IPS-20b (cell line): ENCODE measurements around the gene OTUD3.

Experiments used
- H3K27ac ChIP-seq: one replicate; pipeline ENCODE4 v1.5.1; 2013; ENCODE audit warnings: low read length
- H3K27me3 ChIP-seq: 2 replicates; pipeline ENCODE4 v1.6.1; 2013; ENCODE audit warnings: mild to moderate bottlenecking, low read length, inconsistent platforms; ENCODE audit not compliant: insufficient read depth
- H3K36me3 ChIP-seq: 2 replicates; pipeline ENCODE4 v1.6.1; 2013; ENCODE audit warnings: low read depth, mild to moderate bottlenecking, inconsistent platforms, low read length, moderate library complexity; ENCODE audit not compliant: insufficient read depth
- H3K4me1 ChIP-seq: 2 replicates; pipeline ENCODE4 v1.6.1; 2013; ENCODE audit warnings: mild to moderate bottlenecking, control low read depth, inconsistent platforms, low read length, moderate library complexity; ENCODE audit not compliant: insufficient read depth
- H3K4me3 ChIP-seq: 2 replicates; pipeline ENCODE4 v1.5.1; 2013; ENCODE audit warnings: mild to moderate bottlenecking, low read length, inconsistent platforms
- H3K9ac ChIP-seq: 2 replicates; pipeline ENCODE4 v1.6.1; 2013; ENCODE audit warnings: low read depth, mild to moderate bottlenecking, inconsistent platforms, low read length, moderate library complexity
- H3K9me3 ChIP-seq: 2 replicates; pipeline ENCODE4 v1.6.1; 2013; ENCODE audit warnings: mild to moderate bottlenecking, low read depth, low read length, inconsistent platforms; ENCODE audit not compliant: insufficient read depth

OTUD3 gene

DNA sequence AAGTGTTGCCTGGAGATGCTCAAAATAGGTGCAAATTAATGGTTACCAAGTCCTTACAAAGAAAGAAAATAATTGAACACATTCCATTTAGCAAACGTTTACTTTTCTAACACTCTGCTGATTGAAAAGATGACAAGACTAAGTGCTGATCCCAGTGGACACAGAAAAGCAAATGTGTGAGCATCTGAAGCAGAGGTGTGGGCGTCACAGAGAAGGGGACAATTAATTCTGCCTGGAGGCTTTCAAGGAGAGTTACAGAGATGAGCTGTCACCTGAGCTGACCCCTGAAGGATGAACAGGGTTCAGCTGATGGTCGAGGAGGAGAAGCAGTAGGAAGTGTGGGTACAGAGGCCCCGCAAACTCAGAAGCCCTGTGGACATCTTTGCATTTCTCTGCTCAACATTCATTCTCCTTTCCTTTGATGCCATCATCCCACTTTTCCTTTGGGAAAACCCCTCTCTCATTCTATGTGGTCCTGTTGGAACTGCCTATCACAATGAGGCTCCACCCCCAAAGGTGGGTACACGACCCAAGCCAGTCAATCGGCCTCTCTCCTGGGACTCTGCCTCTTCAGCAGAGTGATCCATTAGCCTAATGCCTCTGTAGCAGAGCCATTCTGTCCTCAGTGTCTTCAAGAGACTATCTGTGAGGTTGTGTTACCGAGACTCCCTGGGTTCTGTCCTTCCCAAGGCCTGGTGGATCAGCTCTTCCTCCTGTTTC, 58.5 kb downstream of the OTUD3 start:
- Histone ChIP-seq H3K9me3 (no peaks in the 10 kb centered on the region), H3K36me3 (no peaks in the 10 kb centered on the region), H3K4me1 (no peaks in the 10 kb centered on the region), H3K9ac (no peak overlapping the region), H3K27ac (no peak overlapping the region), H3K27me3 (no peaks in the 10 kb centered on the region), H3K4me3 (no peak overlapping the region)

DNA sequence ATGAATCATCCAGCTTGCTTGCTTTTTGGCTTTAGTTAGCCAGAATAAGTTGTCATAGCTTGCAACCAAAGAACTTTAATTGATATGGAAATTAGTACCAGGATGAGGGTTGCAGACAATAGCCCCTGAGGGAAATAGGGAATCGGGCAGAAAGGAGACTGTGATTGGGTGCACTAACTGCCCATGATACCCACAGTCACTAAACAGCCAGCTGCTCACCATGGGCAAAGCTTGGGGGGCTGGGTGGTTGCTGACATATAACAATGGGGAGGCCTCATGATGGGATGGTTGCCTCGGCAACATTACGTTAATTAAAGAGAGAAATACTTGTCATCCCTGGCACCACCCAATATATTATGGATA, 59.0 kb downstream of the OTUD3 start:
- Histone ChIP-seq H3K27me3 (no peaks in the 10 kb centered on the region), H3K4me1 (no peaks in the 10 kb centered on the region), H3K9me3 (no peaks in the 10 kb centered on the region), H3K36me3 (no peaks in the 10 kb centered on the region), H3K9ac (no peak overlapping the region), H3K4me3 (no peak overlapping the region), H3K27ac (no peak overlapping the region)

DNA sequence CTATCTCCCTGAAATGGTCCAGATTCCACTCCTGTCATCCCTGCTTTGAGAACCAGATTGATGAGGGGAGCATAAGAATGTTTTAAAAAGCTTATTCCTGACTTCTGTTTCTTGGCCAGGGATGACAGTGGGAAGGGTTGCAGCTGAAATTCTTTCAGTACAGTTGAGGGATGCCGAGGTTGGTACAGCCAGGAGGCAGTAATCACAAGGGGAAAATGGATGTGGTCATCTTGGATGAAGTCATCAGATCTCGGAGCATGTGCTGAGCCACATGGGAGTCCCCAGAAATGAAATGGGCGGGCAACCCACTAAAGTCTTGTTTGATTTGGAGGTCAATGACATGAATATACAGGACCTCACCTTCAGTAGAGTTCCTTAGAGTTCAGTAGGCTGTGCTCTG, 59.9 kb downstream of the OTUD3 start:
- H3K4me3 ChIP-seq: no peak overlapping the region
- no peaks in the 10 kb centered on the region for H3K9me3 ChIP-seq
- H3K9ac ChIP-seq: no peak overlapping the region

DNA sequence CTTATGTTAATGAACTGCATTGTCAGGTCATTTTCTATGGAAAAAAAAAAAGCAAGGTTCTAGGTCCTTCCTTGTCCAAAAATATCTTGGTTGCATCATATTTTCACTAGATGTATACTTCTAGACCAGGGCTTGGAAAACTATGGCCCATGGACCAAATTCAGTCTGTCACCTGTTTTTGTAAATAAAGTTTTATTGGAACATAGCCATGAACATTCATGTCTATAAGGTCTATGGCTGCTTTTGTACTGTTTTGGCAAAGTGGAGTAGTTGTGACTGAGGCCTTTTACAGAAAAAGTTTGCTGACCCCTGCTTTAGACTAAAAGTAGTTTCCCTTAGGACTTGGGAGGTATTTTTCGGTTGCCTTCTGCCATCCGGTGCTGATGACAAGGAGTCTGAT, 60.5 kb downstream of the OTUD3 start:
- no peak overlapping the region for H3K4me3 ChIP-seq
- no peaks in the 10 kb centered on the region for H3K9me3 ChIP-seq
- no peaks in the 10 kb centered on the region for H3K36me3 ChIP-seq
- no peak overlapping the region for H3K9ac ChIP-seq
- no peaks in the 10 kb centered on the region for H3K27me3 ChIP-seq
- no peaks in the 10 kb centered on the region for H3K4me1 ChIP-seq
- no peak overlapping the region for H3K27ac ChIP-seq

More for the DNA sequence above, 59.9 kb downstream of the OTUD3 start:
- Histone ChIP-seq H3K27me3 (no peaks in the 10 kb centered on the region), H3K4me1 (no peaks in the 10 kb centered on the region), H3K27ac (no peak overlapping the region), H3K36me3 (no peaks in the 10 kb centered on the region)

DNA sequence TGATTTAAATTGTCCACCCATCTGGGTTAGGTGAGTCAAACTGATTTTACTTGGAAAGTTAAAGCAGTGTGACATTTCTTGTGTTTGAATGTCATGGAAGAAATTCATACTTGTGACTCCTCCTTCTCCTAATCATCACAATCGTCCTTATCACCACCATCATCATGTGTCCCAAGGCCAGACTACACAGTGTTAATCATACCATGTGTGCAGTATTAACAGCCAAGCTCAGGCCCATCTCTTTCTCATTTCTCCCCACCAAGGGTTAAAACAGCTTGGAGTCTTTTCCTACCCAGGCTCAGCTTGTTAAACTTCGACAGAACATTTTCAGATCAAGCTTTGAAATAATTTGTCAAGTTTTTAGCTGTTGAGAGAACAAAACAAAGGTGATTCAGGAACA, 63.7 kb downstream of the OTUD3 start:
- H3K36me3 ChIP-seq: no peaks in the 10 kb centered on the region
- H3K4me1 ChIP-seq: peaks cover 2% of the 10 kb centered on the region; the same call in 1 of the 2 replicates
- no peaks in the 10 kb centered on the region for H3K9me3 ChIP-seq
- H3K9ac ChIP-seq: no peak overlapping the region
- H3K27me3 ChIP-seq: no peaks in the 10 kb centered on the region
- no peak overlapping the region for H3K27ac ChIP-seq
- H3K4me3 ChIP-seq: no peak overlapping the region

DNA sequence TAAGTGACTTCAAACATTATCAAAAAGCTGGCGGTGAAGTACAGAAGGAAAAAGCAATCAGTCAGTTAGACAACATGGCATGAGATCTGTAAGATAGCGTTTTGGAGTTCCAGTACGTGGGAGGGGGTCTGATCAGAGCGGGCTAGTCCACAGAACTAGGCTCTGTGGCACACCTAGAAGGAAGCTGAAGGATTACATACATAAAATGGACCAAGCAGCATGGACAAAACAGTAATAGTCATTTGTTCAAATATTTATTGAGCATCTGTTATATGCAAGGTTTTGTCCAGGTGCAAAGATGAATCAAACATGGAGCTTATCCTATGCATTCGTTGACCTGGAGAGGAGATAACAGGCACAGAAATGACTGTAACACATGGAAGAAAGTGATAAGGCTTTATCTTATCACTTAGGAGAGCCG, 64.1 kb downstream of the OTUD3 start:
- no peak overlapping the region for H3K9ac ChIP-seq
- no peaks in the 10 kb centered on the region for H3K27me3 ChIP-seq
- peaks cover 2% of the 10 kb centered on the region; the same call in 1 of the 2 replicates for H3K4me1 ChIP-seq
- no peaks in the 10 kb centered on the region for H3K9me3 ChIP-seq
- H3K4me3 ChIP-seq: no peak overlapping the region
- no peak overlapping the region for H3K27ac ChIP-seq
- no peaks in the 10 kb centered on the region for H3K36me3 ChIP-seq

DNA sequence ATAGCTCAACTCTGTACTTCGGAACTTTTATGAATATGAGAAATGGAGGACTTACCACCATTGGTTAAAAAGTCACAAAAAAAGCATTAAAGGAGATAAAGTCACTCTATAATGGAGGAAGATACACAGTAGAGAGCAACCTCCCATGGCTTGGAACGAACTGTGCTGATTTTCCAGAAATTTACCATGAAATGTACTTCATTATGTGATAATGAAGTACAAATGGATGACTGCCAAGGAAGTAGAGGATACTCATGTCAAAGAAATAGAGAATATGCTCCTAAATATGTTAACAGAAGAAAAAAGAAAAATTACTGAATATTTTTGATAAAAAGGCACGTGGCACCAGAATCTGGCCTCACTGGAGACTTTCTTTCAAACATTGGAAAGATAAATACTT, 64.8 kb downstream of the OTUD3 start:
- H3K4me3 ChIP-seq: no peak overlapping the region
- no peaks in the 10 kb centered on the region for H3K36me3 ChIP-seq
- H3K27me3 ChIP-seq: no peaks in the 10 kb centered on the region
- H3K9me3 ChIP-seq: no peaks in the 10 kb centered on the region
- H3K4me1 ChIP-seq: peaks cover 2% of the 10 kb centered on the region; the same call in 1 of the 2 replicates
- no peak overlapping the region for H3K9ac ChIP-seq
- no peak overlapping the region for H3K27ac ChIP-seq

DNA sequence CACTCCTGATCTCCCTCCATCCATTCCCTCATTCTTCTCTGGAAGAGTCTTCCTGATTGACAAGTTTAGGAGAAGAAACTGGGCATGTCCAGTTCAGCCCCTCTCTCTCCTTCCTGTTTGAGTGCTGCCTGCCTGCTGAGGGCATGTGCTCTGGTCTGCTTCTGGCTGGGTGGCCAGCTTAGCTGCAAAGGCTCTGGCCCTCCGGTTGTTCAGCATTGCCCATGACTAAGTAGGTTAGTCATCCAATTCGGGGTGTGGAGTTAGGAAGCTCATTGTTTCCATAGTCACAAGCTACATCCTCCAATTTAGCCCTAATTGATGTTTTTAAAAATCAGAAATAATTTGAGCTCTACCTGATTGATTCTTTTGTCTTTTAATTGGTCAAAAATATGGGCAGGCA, 66.8 kb downstream of the OTUD3 start:
- Histone ChIP-seq H3K4me3 (no peak overlapping the region), H3K27ac (no peak overlapping the region), H3K27me3 (no peaks in the 10 kb centered on the region), H3K36me3 (no peaks in the 10 kb centered on the region), H3K9me3 (peaks cover 4% of the 10 kb centered on the region), H3K4me1 (peaks cover 2% of the 10 kb centered on the region; the same call in 1 of the 2 replicates), H3K9ac (no peak overlapping the region)

DNA sequence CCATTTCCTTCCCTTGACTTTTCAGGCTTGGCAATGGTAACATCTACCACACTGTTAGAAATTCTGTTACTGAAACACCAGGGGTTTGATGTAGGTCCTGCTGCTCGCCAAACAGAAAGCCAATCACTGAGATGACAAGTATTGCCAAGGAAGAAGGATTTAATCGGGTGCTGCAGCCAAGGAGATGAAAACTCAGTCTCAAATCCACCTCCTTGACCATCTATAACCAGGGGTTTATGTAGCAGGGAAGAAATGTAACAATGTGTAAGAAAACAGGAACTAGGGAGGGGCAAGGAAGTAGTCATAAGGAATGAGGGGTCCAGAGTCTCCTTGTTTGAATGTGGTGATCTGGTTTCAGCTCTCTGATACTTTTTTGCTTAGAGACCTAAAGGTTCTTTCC, 71.9 kb downstream of the OTUD3 start:
- no peak overlapping the region for H3K27ac ChIP-seq
- H3K9ac ChIP-seq: no peak overlapping the region
- peaks cover 4% of the 10 kb centered on the region for H3K9me3 ChIP-seq
- H3K36me3 ChIP-seq: no peaks in the 10 kb centered on the region
- H3K27me3 ChIP-seq: no peaks in the 10 kb centered on the region
- peaks cover 2% of the 10 kb centered on the region; the same call in 1 of the 2 replicates for H3K4me1 ChIP-seq
- no peak overlapping the region for H3K4me3 ChIP-seq

DNA sequence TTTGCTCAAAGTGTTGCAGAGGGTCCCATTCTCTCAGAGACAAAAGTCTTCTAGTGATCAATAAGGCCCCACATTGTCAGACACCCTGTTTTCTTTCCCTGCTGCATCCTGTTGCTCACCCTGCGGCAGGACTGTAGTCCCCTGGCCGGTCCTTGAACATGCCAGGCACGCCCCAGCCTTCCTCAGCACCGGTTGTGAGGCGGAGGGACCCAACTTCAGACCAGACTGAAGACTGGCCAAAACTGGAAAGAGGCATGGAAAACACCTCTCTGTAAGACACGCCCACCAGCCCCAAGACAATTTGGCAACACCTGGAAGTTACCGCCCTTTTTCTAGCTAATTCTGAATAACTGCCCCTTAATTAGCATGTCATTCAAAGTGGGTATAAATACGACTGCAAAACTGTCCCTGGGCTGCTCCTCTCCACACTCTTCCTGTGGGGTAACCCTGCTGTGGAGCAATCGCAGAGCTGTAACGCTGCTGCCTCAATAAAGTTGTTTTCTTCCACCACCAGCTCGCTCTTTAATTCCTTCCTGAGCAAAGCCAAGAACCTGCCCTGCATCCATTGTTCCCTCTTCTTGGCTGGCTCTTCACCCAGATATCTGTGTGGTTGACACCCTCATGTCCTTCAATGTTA, 73.5 kb downstream of the OTUD3 start:
- Histone ChIP-seq H3K9me3 (peaks cover 4% of the 10 kb centered on the region), H3K4me3 (no peak overlapping the region), H3K4me1 (no peaks in the 10 kb centered on the region; the same call in 1 of the 2 replicates), H3K27me3 (no peaks in the 10 kb centered on the region), H3K36me3 (no peaks in the 10 kb centered on the region), H3K9ac (no peak overlapping the region), H3K27ac (no peak overlapping the region)

DNA sequence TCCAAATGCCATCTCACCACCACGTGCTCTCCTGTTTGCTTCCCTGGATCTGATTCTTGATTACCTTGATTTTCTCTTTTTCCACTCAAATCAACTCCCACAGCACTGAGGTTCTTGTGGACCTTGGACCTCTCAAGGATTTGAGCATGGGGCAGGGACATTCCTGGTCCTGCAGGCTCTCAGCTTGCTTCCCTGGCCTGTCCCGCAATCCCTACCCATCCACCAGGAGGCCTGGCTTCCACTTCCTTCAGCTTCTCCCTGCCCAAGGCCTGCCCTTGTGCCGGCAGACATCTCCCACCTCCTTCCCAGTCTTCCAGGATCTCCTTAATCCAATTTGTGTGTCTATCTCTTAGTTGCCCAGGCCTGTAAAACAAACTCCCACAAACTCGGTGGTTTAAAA, 75.6 kb downstream of the OTUD3 start:
- Histone ChIP-seq H3K27ac (no peak overlapping the region), H3K27me3 (no peaks in the 10 kb centered on the region), H3K4me3 (no peak overlapping the region), H3K9me3 (peaks cover 4% of the 10 kb centered on the region), H3K36me3 (no peaks in the 10 kb centered on the region), H3K9ac (no peak overlapping the region), H3K4me1 (no peaks in the 10 kb centered on the region; the same call in 1 of the 2 replicates)

DNA sequence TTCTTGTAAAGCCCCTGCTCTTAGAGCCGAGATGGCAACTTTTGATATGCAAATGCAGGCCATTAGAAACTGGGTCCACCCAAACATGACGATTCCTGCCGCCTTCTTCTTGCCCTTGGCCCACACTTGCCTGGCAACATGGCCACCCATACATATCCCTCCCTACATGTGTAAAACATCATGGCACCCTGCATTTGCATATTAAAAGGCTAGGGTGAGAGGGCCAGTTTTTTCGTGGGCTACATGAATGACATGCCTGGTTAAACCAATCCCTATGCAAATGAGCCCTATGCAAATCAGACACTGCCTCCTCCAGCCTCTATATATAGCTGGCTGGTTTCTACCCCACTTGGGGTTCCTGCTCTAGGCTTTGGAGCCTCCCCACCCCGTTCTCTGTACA, 78.4 kb downstream of the OTUD3 start:
- H3K9ac ChIP-seq: no peak overlapping the region
- H3K27me3 ChIP-seq: no peaks in the 10 kb centered on the region
- H3K4me3 ChIP-seq: no peak overlapping the region
- H3K4me1 ChIP-seq: no peaks in the 10 kb centered on the region; the same call in 1 of the 2 replicates
- H3K36me3 ChIP-seq: no peaks in the 10 kb centered on the region
- H3K27ac ChIP-seq: no peak overlapping the region
- no peaks in the 10 kb centered on the region; the same call in 1 of the 2 replicates for H3K9me3 ChIP-seq
